Naive thymus-derived CD4-positive, alpha-beta T cell (primary cell): ENCODE data around the gene GSTT2B. TPM values are rescaled to one million over a fixed set of nuclear protein-coding genes. Genes with fewer than 3 reads are reported as not detected.
"Not testable (repeated sequence)": the region's sequence is repeated elsewhere in the genome, so short reads cannot be mapped to it uniquely, and the experiment has no call there.

ENCODE experiments used
- ATAC-seq: fragments of 150-1000 bp; cut with Tn5 transposase; 2 replicates; pipeline ENCODE4 v1.10.0; 2021; ENCODE audit warnings: mild to moderate bottlenecking, moderate library complexity
- CTCF ChIA-PET: fragments of 350-600 bp; sonication (Branson Sonifier 250); formaldehyde crosslinking; loops from one replicate; lab custom pipeline; 2021; ENCODE audit warnings: antibody characterized with exemption; lab: Charles Lee
- POLR2A ChIA-PET: fragments of 350-600 bp; sonication (Branson Sonifier 250); formaldehyde crosslinking; loops from one replicate; lab custom pipeline; 2021; ENCODE audit warnings: antibody characterized with exemption, inconsistent platforms; lab: Charles Lee
- DNase-seq, 9 donors: peaks; one replicate each; pipeline versions ENCODE4 v3.0.0 to v3.0.0-alpha.2; 2020 to 2022; ENCODE audit warnings: mixed read lengths in 1 of 9
- H3K27ac ChIP-seq: one replicate; pipeline ENCODE4 v1.7.0; 2013; ENCODE audit warnings: mild to moderate bottlenecking, low read depth, low read length, moderate library complexity
- H3K27me3 ChIP-seq, 2 donors: one replicate each; pipeline ENCODE4 v1.7.0; 2013; ENCODE audit warnings: low read length in 2 of 2, mild to moderate bottlenecking in 2 of 2, moderate library complexity in 2 of 2; ENCODE audit not compliant: control insufficient read depth in 2 of 2, insufficient read depth in 2 of 2
- H3K36me3 ChIP-seq, 3 experiments: 1 replicate in 2 of 3; 2 replicates in 1 of 3; pipeline ENCODE4 v1.7.0; 2013; ENCODE audit warnings: low read length in 3 of 3, mild to moderate bottlenecking in 3 of 3, moderate library complexity in 1 of 3; ENCODE audit not compliant: insufficient read depth in 3 of 3, control insufficient read depth in 2 of 3
- H3K4me1 ChIP-seq, 2 donors: one replicate each; pipeline ENCODE4 v1.7.0; 2013; ENCODE audit warnings: low read length in 2 of 2, mild to moderate bottlenecking in 2 of 2, moderate library complexity in 1 of 2; ENCODE audit not compliant: control insufficient read depth in 2 of 2, insufficient read depth in 2 of 2
- H3K4me3 ChIP-seq: 2 replicates; pipeline ENCODE4 v1.7.0; 2013; ENCODE audit warnings: mild to moderate bottlenecking, low read length
- H3K9me3 ChIP-seq, 3 experiments: 1 replicate in 2 of 3; 2 replicates in 1 of 3; pipeline ENCODE4 v1.7.0; 2013; ENCODE audit warnings: low read length in 3 of 3; ENCODE audit not compliant: control insufficient read depth in 2 of 3
- H3K27ac Mint-ChIP-seq, 9 donors: one replicate each; pipeline ENCODE4 v1.8.0; 2020 to 2022; ENCODE audit warnings: mixed read lengths in 9 of 9, mild to moderate bottlenecking in 8 of 9, moderate library complexity in 5 of 9, inconsistent platforms in 2 of 9
- H3K27me3 Mint-ChIP-seq, 5 donors: one replicate each; pipeline ENCODE4 v1.8.0; 2021 to 2022; ENCODE audit warnings: mixed read lengths in 5 of 5, mild to moderate bottlenecking in 1 of 5
- H3K36me3 Mint-ChIP-seq, 5 donors: one replicate each; pipeline ENCODE4 v1.8.0; 2020 to 2022; ENCODE audit warnings: mixed read lengths in 5 of 5, mild to moderate bottlenecking in 3 of 5, inconsistent platforms in 1 of 5
- H3K4me1 Mint-ChIP-seq, 7 donors: one replicate each; pipeline ENCODE4 v1.8.0; 2020 to 2022; ENCODE audit warnings: mixed read lengths in 7 of 7, mild to moderate bottlenecking in 3 of 7, inconsistent platforms in 1 of 7
- H3K4me3 Mint-ChIP-seq, 10 donors: one replicate each; pipeline ENCODE4 v1.8.0; 2020 to 2022; ENCODE audit warnings: mild to moderate bottlenecking in 10 of 10, mixed read lengths in 10 of 10, moderate library complexity in 6 of 10, inconsistent platforms in 2 of 10
- H3K9me3 Mint-ChIP-seq, 11 donors: one replicate each; pipeline ENCODE4 v1.8.0; 2020 to 2022; ENCODE audit warnings: mixed read lengths in 11 of 11, mild to moderate bottlenecking in 4 of 11, inconsistent platforms in 1 of 11, moderate library complexity in 1 of 11
- intact Hi-C, 2 donors: fragments of 100-400 bp; cut with micrococcal nuclease; formaldehyde crosslinking; loops; one replicate each; pipeline ENCODE4 v1.15.1; 2023
- polyA plus RNA-seq, 2 donors: library from polyadenylated mRNA; unstranded; fragments of 300-500 nt; fragmentation: Illumina TruSeq; gene quantifications; one replicate each; pipeline ENCODE4 v1.2.3, GENCODE V29; 2021
- total RNA-seq, 6 experiments: library from RNA in 5 of 6; stranded (reverse) in 5 of 6; gene quantifications; 1 replicate in 5 of 6; 2 replicates in 1 of 6; pipeline ENCODE4 v1.2.3 and lab custom pipeline; 2021 to 2026

Gene GSTT2B
- total and polyA plus RNA-seq, 7 experiments from 2014 or later: not detected

GRCh38 chr22:23966568-23966967 lies 5.6 kb upstream of the GSTT2B start, which contains the start of gene DDTL:
Gene DDTL (plus strand): TSS chr22:23966888. CDS start chr22:23966915, 27 bp downstream.
- POLR2A ChIA-PET, H3K27ac Mint-ChIP-seq: not testable (repeated sequence)

GRCh38 chr22:23966094-23966493 lies 5.1 kb upstream of the GSTT2B start:
- H3K9me3 ChIP-seq, H3K27ac ChIP-seq, H3K4me3 ChIP-seq, H3K36me3 Mint-ChIP-seq, H3K9me3 Mint-ChIP-seq, intact Hi-C loops, DNase-seq, H3K27me3 Mint-ChIP-seq, H3K27ac Mint-ChIP-seq, CTCF ChIA-PET, POLR2A ChIA-PET, H3K4me3 Mint-ChIP-seq, H3K4me1 ChIP-seq, H3K27me3 ChIP-seq: not testable (repeated sequence)
- peaks cover 10 to 21% (median 17%) of the 10 kb centered on the region in 7 donors for H3K4me1 Mint-ChIP-seq
- peaks cover 1 to 17% (median 3%) of the 10 kb centered on the region in 3 experiments for H3K36me3 ChIP-seq
- peak; percentile 37 for ATAC-seq

More at GRCh38 chr22:23966568-23966967, 5.6 kb upstream of the GSTT2B start, which contains the start of gene DDTL:
- H3K4me1 ChIP-seq, intact Hi-C loops, DNase-seq, H3K27me3 Mint-ChIP-seq, H3K9me3 Mint-ChIP-seq, H3K4me3 ChIP-seq, H3K4me3 Mint-ChIP-seq, H3K9me3 ChIP-seq, H3K27me3 ChIP-seq, CTCF ChIA-PET, H3K27ac ChIP-seq: not testable (repeated sequence)
- Mint-ChIP-seq H3K4me1 (peaks cover 10 to 25% (median 22%) of the 10 kb centered on the region in 7 donors), H3K36me3 (peaks cover 7 to 11% (median 8%) of the 10 kb centered on the region in 5 donors)
- peak; percentile 98 for ATAC-seq
- peaks cover 3 to 22% (median 4%) of the 10 kb centered on the region in 3 experiments for H3K36me3 ChIP-seq

DNA sequence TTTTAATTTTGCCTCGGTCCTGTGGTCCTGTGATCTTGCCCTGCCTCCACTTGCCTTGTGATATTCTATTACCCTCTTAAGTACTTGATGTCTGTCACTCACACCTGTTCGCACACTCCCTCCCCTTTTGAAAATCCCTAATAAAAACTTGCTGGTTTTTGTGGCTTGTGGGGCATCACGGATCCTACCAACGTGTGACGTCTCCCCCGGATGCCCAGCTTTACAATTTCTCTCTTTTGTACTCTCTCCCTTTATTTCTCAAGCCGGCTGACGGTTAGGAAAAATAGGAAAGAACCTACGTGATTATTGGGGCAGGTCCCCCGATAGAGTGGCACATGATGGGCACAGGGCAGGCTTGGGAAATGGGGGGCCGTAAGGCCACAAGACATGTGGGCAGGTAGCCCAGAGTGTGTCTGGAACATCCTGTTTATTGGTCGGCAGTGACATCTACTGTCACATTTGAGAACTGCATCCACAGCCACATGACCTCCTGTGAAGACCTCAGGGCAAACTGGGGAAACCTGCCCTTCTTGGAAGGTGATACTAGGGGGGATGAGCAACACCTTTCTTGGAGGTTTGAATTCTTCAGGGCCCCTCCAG lies 4.6 kb downstream of the GSTT2B start:
- H3K36me3 ChIP-seq, H3K27ac ChIP-seq, H3K4me1 ChIP-seq, H3K4me3 ChIP-seq, H3K9me3 Mint-ChIP-seq, H3K4me1 Mint-ChIP-seq, POLR2A ChIA-PET, H3K4me3 Mint-ChIP-seq, H3K27me3 ChIP-seq, H3K27me3 Mint-ChIP-seq, H3K9me3 ChIP-seq, H3K36me3 Mint-ChIP-seq: not testable (repeated sequence)
- intact Hi-C loops: loop anchor here (5.0 to 10.0 kb wide), 3 partner anchors 92 to 414 kb away; no protein-coding TSS in a partner anchor
- CTCF ChIA-PET: interaction anchor here (0.6 to 1.7 kb wide), 4 partner anchors 56 to 93 kb away, joined by 3 to 7 read pairs (median 4); partner anchors contain the start of gene MIF
- H3K27ac Mint-ChIP-seq: peak overlapping the region in 3 of 9 donors; percentile 7 to 84 (median 37)
- DNase-seq (peak; percentile 43 to 80 (median 71)), ATAC-seq (peak; percentile 87)

DNA sequence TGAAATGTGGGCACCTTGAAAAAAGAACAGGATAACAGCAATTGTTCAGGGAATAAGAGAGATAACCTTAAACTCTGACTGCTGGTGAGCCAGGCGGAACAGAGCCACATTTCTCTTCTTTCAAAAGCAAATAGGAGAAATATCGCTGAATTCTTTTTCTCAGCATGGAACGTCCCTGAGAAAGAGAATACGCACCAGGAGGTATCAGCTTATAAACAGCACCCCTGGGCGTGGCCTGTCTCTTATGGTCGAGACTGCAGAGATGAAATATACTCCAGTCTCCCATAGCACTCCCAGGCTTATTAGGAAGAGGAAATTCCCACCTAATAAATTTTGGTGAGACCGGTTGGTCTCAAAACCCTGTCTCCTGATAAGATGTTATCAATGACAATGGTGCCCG lies 5.1 kb downstream of the GSTT2B start:
- H3K4me1 Mint-ChIP-seq, H3K36me3 ChIP-seq, H3K27me3 ChIP-seq, POLR2A ChIA-PET, H3K36me3 Mint-ChIP-seq, H3K4me1 ChIP-seq, H3K4me3 Mint-ChIP-seq, H3K9me3 Mint-ChIP-seq, ATAC-seq, H3K4me3 ChIP-seq, H3K27me3 Mint-ChIP-seq, H3K27ac ChIP-seq, H3K9me3 ChIP-seq, DNase-seq, H3K27ac Mint-ChIP-seq: not testable (repeated sequence)
- intact Hi-C loops: loop anchor here (5.0 to 10.0 kb wide), 3 partner anchors 91 to 414 kb away; no protein-coding TSS in a partner anchor
- CTCF ChIA-PET: interaction anchor here (0.6 to 1.7 kb wide), 4 partner anchors 56 to 93 kb away, joined by 3 to 7 read pairs (median 4); partner anchors contain the start of gene MIF

- H3K36me3 ChIP-seq, H3K4me3 ChIP-seq: not testable (repeated sequence)
Observed at GRCh38 chr22:23954991-23955305, 6.0 kb downstream of the GSTT2B start.

DNA sequence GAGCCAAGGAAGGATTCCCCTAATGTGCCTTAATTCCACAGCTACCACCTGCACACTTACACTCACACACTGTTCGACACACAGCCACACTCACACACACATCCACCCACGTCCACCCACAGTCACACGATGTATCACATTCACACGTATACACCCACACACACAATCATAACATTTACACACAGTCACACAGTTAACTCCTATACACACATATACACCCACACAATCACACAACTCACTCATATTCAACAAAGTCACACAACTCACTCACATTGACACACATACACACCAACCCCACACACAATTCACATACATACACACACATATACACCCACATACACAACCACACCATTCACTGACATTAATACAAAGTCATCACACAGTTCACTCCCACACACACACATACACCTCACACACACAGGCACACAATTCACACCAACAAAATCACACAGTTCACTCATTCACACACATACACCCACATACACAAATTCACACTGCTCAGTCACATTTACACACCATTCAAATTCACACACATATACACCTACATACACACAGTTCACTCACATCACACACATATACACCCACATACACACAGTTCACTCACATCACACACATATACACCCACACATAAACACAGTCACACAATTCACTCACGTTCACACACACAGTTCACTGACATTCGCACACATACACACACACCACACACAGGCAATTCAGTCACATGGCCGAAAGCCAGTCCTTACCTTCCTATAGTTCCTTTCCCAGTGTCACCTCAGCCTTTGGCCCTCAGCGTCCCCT lies 6.6 kb downstream of the GSTT2B start:
- H3K36me3 ChIP-seq: not testable (repeated sequence)

More at GRCh38 chr22:23954991-23955305, 6.0 kb downstream of the GSTT2B start:
- H3K9me3 ChIP-seq, ATAC-seq, POLR2A ChIA-PET, H3K36me3 Mint-ChIP-seq, H3K9me3 Mint-ChIP-seq, DNase-seq, H3K4me1 Mint-ChIP-seq, H3K27ac Mint-ChIP-seq, H3K27ac ChIP-seq, H3K4me3 Mint-ChIP-seq, H3K27me3 Mint-ChIP-seq, H3K27me3 ChIP-seq, CTCF ChIA-PET, H3K4me1 ChIP-seq: not testable (repeated sequence)
- intact Hi-C loops: loop anchor here (5.0 to 10.0 kb wide), 3 partner anchors 90 to 413 kb away; no protein-coding TSS in a partner anchor

More for the DNA sequence above, 6.6 kb downstream of the GSTT2B start:
- H3K9me3 Mint-ChIP-seq, DNase-seq, H3K4me3 ChIP-seq, H3K27me3 ChIP-seq, H3K27me3 Mint-ChIP-seq, H3K4me3 Mint-ChIP-seq, POLR2A ChIA-PET, H3K36me3 Mint-ChIP-seq, ATAC-seq, H3K4me1 Mint-ChIP-seq, H3K27ac ChIP-seq, H3K4me1 ChIP-seq, H3K9me3 ChIP-seq: not testable (repeated sequence)
- intact Hi-C loops: loop anchor here in 1 of 2 donors (10.0 kb wide), 1 partner anchor 90 kb away; no protein-coding TSS in a partner anchor
- CTCF ChIA-PET: interaction anchor here (1.0 kb wide), 1 partner anchor 153 kb away, joined by 3 read pairs; no protein-coding TSS in a partner anchor
- peak overlapping the region in 1 of 9 donors; percentile 0 for H3K27ac Mint-ChIP-seq
